GM19467 (cell line): ENCODE measurements around the gene ODAPH.
A peak's percentile ranks its signal among the peaks of the same experiment; 100 is the strongest.
"Not testable (repeated sequence)": the region's sequence is repeated elsewhere in the genome, so short reads cannot be mapped to it uniquely, and the experiment has no call there.

Experiments
- ATAC-seq: cut with Tn5 transposase; IDR thresholded peaks from one replicate; pipeline ENCODE4 v1.9.1; 2021; ENCODE audit warnings: mild to moderate bottlenecking, moderate library complexity; ENCODE audit not compliant: unreplicated experiment

The ODAPH gene

GRCh38 chr4:75555294-75556164, at the start of gene ODAPH:
Gene ODAPH (plus strand): TSS chr4:75556066. CDS start chr4:75556083, 17 bp downstream.
- ATAC-seq = peak; percentile 82

GRCh38 chr4:75509592-75509991, 46.3 kb upstream of the ODAPH start:
- not testable (repeated sequence) for ATAC-seq

- ATAC-seq = no peak
Observed at GRCh38 chr4:75511841-75512240, 44.0 kb upstream of the ODAPH start.

GRCh38 chr4:75512386-75513211, 43.3 kb upstream of the ODAPH start:
- ATAC-seq = no peak

GRCh38 chr4:75513526-75514130, 42.2 kb upstream of the ODAPH start:
- no peak for ATAC-seq

GRCh38 chr4:75514131-75514948, 41.5 kb upstream of the ODAPH start, which contains the start of the genes RCHY1 and THAP6:
Gene RCHY1 (minus strand): TSS chr4:75514403. CDS start chr4:75514286, 117 bp downstream.
Gene THAP6 (plus strand): TSS chr4:75514473. CDS start chr4:75515453, 980 bp downstream.
- ATAC-seq = peak; percentile 94

GRCh38 chr4:75514949-75515612, 40.8 kb upstream of the ODAPH start:
- ATAC-seq = no peak

GRCh38 chr4:75516144-75516543, 39.7 kb upstream of the ODAPH start:
- no peak for ATAC-seq

- not testable (repeated sequence) for ATAC-seq
Observed at GRCh38 chr4:75519452-75519851, 36.4 kb upstream of the ODAPH start.

GRCh38 chr4:75525086-75525485, 30.8 kb upstream of the ODAPH start:
- no peak for ATAC-seq

- no peak for ATAC-seq
Observed at GRCh38 chr4:75525910-75526309, 30.0 kb upstream of the ODAPH start.

GRCh38 chr4:75527482-75527881, 28.4 kb upstream of the ODAPH start:
- no peak for ATAC-seq

- no peak for ATAC-seq
Observed at GRCh38 chr4:75530556-75531322, 25.1 kb upstream of the ODAPH start.

GRCh38 chr4:75531536-75532143, 24.2 kb upstream of the ODAPH start:
- not testable (repeated sequence) for ATAC-seq

- not testable (repeated sequence) for ATAC-seq
Observed at GRCh38 chr4:75533339-75533887, 22.5 kb upstream of the ODAPH start.

- not testable (repeated sequence) for ATAC-seq
Observed at GRCh38 chr4:75533926-75534325, 21.9 kb upstream of the ODAPH start.

GRCh38 chr4:75537308-75537707, 18.6 kb upstream of the ODAPH start:
- ATAC-seq = not testable (repeated sequence)

- no peak for ATAC-seq
Observed at GRCh38 chr4:75542824-75543223, 13.0 kb upstream of the ODAPH start.
